Stomach (tissue), 4 donors: ENCODE results near the gene ATP6V0B.

Source experiments
- CTCF ChIP-seq, 7 experiments: fragments of 450-650 bp in 4 of 7; fragments of 200-600 bp in 3 of 7; sonication (generic) in 3 of 7; IDR thresholded peaks; one replicate each; pipeline ENCODE4 v1.5.1; 2016 to 2019; ENCODE audit warnings: antibody characterized with exemption in 7 of 7, control low read depth in 2 of 7, mild to moderate bottlenecking in 1 of 7
- POLR2A ChIP-seq, 4 donors: fragments of 450-650 bp; IDR thresholded peaks; one replicate each; pipeline ENCODE4 v1.6.1; 2016; ENCODE audit warnings: antibody characterized with exemption in 4 of 4, control low read depth in 2 of 4, mild to moderate bottlenecking in 1 of 4, moderate library complexity in 1 of 4
- POLR2AphosphoS5 ChIP-seq, 3 donors: sonication (generic); formaldehyde crosslinking; IDR thresholded peaks; one replicate each; pipeline ENCODE4 v1.6.1; 2016; ENCODE audit warnings: antibody characterized with exemption in 3 of 3

GRCh38 chr1:43993206-43993914 lies 18.6 kb downstream of the ATP6V0B start:
- TF ChIP-seq POLR2AphosphoS5 (IDR thresholded peaks at IDR 0.05) (no peak), POLR2A (IDR thresholded peaks at IDR 0.05) (no peak), CTCF (IDR thresholded peaks at IDR 0.05) (no peak)
